ENCODE measurements around the gene WRNIP1.

WRNIP1 gene

GRCh38 chr6:2831392-2831791 is 66.2 kb downstream of the WRNIP1 start:
- no peak for TF ChIP-seq CREB1 (IDR thresholded peaks at IDR 0.05; ENCODE audit: low read depth)
- TF ChIP-seq YY1 (IDR thresholded peaks at IDR 0.05; ENCODE audit: low read depth), result no peak
- TF ChIP-seq EP300 (IDR thresholded peaks at IDR 0.05; ENCODE audit: borderline replicate concordance), result no peak

GRCh38 chr6:2834262-2834661 is 69.1 kb downstream of the WRNIP1 start:
- TF ChIP-seq TEAD4 (IDR thresholded peaks at IDR 0.05), result no peak
- TF ChIP-seq TCF12 (IDR thresholded peaks at IDR 0.05; ENCODE audit: low read depth), result no peak
- TF ChIP-seq NFIC (IDR thresholded peaks at IDR 0.05), result no peak
- TF ChIP-seq REST (IDR thresholded peaks at IDR 0.05; ENCODE audit: low read depth), result no peak
- no peak for TF ChIP-seq USF1 (IDR thresholded peaks at IDR 0.05)
- no peak for TF ChIP-seq ZBTB7A (IDR thresholded peaks at IDR 0.05; ENCODE audit: low read depth)
- no peak for TF ChIP-seq EP300 (IDR thresholded peaks at IDR 0.05; ENCODE audit: borderline replicate concordance)
- no peak for TF ChIP-seq MAX (IDR thresholded peaks at IDR 0.05)
- no peak for TF ChIP-seq RAD21 (IDR thresholded peaks at IDR 0.05; ENCODE audit: low read depth)
- no peak for TF ChIP-seq EGR1 (IDR thresholded peaks at IDR 0.05)
- TF ChIP-seq TAF1 (IDR thresholded peaks at IDR 0.05; ENCODE audit: low read depth), result no peak

All from Ishikawa (cell line).